K562 (cell line): ENCODE data around the gene ZBTB16. TPM values are rescaled to one million over a fixed set of nuclear protein-coding genes. Genes with fewer than 3 reads are reported as not detected.
A peak's percentile ranks its signal among the peaks of the same experiment; 100 is the strongest.

Experiments
- ARID1B ChIP-seq: fragments of 450-650 bp; IDR thresholded peaks from 2 replicates; pipeline ENCODE4 v1.6.1; 2016; ENCODE audit warnings: antibody characterized with exemption, mild to moderate bottlenecking, inconsistent platforms
- ARID3B ChIP-seq: fragments of 250-450 bp; sonication (Bioruptor Pico); IDR thresholded peaks from 2 replicates; pipeline ENCODE4 v1.4.0; 2020; ENCODE audit warnings: borderline replicate concordance
- BRD4 ChIP-seq: fragments of 200-600 bp; sonication (generic); IDR thresholded peaks from 2 replicates; pipeline ENCODE4 v1.6.1; 2017; ENCODE audit warnings: inconsistent platforms
- CEBPG ChIP-seq, 3 experiments: fragments of 200-800 bp in 1 of 3; sonication (Bioruptor generic) in 1 of 3; sonication (generic) in 1 of 3; formaldehyde crosslinking in 1 of 3; IDR thresholded peaks in 2 of 3; conservative IDR thresholded peaks in 1 of 3; 2 replicates each; pipeline versions ENCODE4 v1.6.1 to v1.8.0; 2016 to 2022; ENCODE audit warnings: missing compliant biosample characterization in 2 of 3, missing genetic modification characterization in 2 of 3, mild to moderate bottlenecking in 1 of 3, missing genetic modification reagents in 1 of 3
- CXXC5 ChIP-seq: fragments of 250-450 bp; sonication (Bioruptor Pico); IDR thresholded peaks from 2 replicates; pipeline ENCODE4 v1.8.0; 2022; ENCODE audit warnings: inconsistent platforms, mild to moderate bottlenecking, moderate library complexity
- EGR1 ChIP-seq: fragments of 450-650 bp; conservative IDR thresholded peaks from 2 replicates; pipeline ENCODE4 v1.6.1; 2017; ENCODE audit warnings: mild to moderate bottlenecking
- EP300 ChIP-seq: IDR thresholded peaks from 2 replicates; pipeline ENCODE4 v1.6.1; 2012; ENCODE audit warnings: low read length, improper control_type of control experiment
- ETV5 ChIP-seq: sonication (generic); formaldehyde crosslinking; IDR thresholded peaks from 2 replicates; pipeline ENCODE4 v1.4.0; 2020; ENCODE audit warnings: low read depth, mild to moderate bottlenecking, missing genetic modification reagents
- FOXP1 ChIP-seq: sonication (generic); formaldehyde crosslinking; IDR thresholded peaks from 2 replicates; pipeline ENCODE4 v1.8.0; 2022; ENCODE audit warnings: mild to moderate bottlenecking, missing genetic modification reagents
- HMGN3 ChIP-seq: IDR thresholded peaks from 2 replicates; pipeline ENCODE4 v1.6.1; 2011; ENCODE audit warnings: borderline replicate concordance, low read depth, mild to moderate bottlenecking, mixed read lengths, low read length; ENCODE audit not compliant: insufficient read length; ENCODE audit errors: extremely low read depth
- HOMEZ ChIP-seq: fragments of 250-450 bp; sonication (Bioruptor Pico); IDR thresholded peaks from 2 replicates; pipeline ENCODE4 v1.4.0; 2020; ENCODE audit warnings: mild to moderate bottlenecking, moderate library complexity
- NFRKB ChIP-seq: fragments of 450-650 bp; IDR thresholded peaks from 2 replicates; pipeline ENCODE4 v1.6.1; 2016; ENCODE audit warnings: low read depth
- SIX5 ChIP-seq, 2 experiments: IDR thresholded peaks; 2 replicates each; pipeline ENCODE4 v1.6.1; 2011; ENCODE audit warnings: low read length in 2 of 2, borderline replicate concordance in 1 of 2, low read depth in 1 of 2, mild to moderate bottlenecking in 1 of 2, moderate library complexity in 1 of 2; ENCODE audit not compliant: insufficient read depth in 1 of 2
- TCF7L2 ChIP-seq: fragments of 150-350 bp; IDR thresholded peaks from 2 replicates; pipeline ENCODE4 v1.6.1; 2016; ENCODE audit warnings: low read depth, mild to moderate bottlenecking, low read length, moderate library complexity
- USF1 ChIP-seq: sonication (generic); formaldehyde crosslinking; IDR thresholded peaks from 2 replicates; pipeline ENCODE4 v1.9.0; 2022; ENCODE audit warnings: mild to moderate bottlenecking, missing genetic modification reagents
- ZBTB17 ChIP-seq: fragments of 450-650 bp; formaldehyde crosslinking; IDR thresholded peaks from 2 replicates; pipeline ENCODE4 v1.4.0; 2020; ENCODE audit warnings: mild to moderate bottlenecking
- ZC3H11A ChIP-seq: IDR thresholded peaks from 2 replicates; pipeline ENCODE4 v1.6.1; 2012; ENCODE audit warnings: low read depth, low read length, improper control_type of control experiment
- ZNF121 ChIP-seq: sonication (generic); formaldehyde crosslinking; conservative IDR thresholded peaks from 2 replicates; pipeline ENCODE4 v1.8.0; 2022; ENCODE audit warnings: missing genetic modification reagents
- ZNF24 ChIP-seq: fragments of 450-650 bp; IDR thresholded peaks from 2 replicates; pipeline ENCODE4 v1.6.1; 2016
- ZNF3 ChIP-seq: fragments of 250-450 bp; sonication (Bioruptor Pico); IDR thresholded peaks from 2 replicates; pipeline ENCODE4 v1.5.0; 2021; ENCODE audit warnings: mild to moderate bottlenecking, moderate library complexity
- ZNF444 ChIP-seq: fragments of 250-450 bp; sonication (Bioruptor Pico); IDR thresholded peaks from 2 replicates; pipeline ENCODE4 v1.4.0; 2020; ENCODE audit warnings: mild to moderate bottlenecking, moderate library complexity
- ZNF449 ChIP-seq: fragments of 250-450 bp; sonication (Bioruptor Pico); IDR thresholded peaks from 2 replicates; pipeline ENCODE4 v1.8.0; 2022; ENCODE audit warnings: moderate library complexity, mild to moderate bottlenecking, inconsistent platforms
- ZNF717 ChIP-seq: fragments of 250-450 bp; sonication (Bioruptor Pico); IDR thresholded peaks from 2 replicates; pipeline ENCODE4 v1.5.0; 2021
- polyA plus RNA-seq, 8 experiments: library from polyadenylated mRNA; depleted of rRNA in 4 of 8; stranded (reverse) in 5 of 8; unstranded in 3 of 8; fragments of >200 nt; fragmentation: Nextera tagmentation in 2 of 8; fragmentation: Illumina TruSeq in 1 of 8; extraction: Ambion mirVana in 2 of 8; extraction: Trizol in 1 of 8; gene quantifications; 2 replicates each; pipeline versions ENCODE4 v1.2.1 to v1.2.3, GENCODE V29; 2011 to 2014; ENCODE audit warnings: inconsistent platforms in 1 of 8, missing spikeins in 1 of 8
- total RNA-seq, 7 experiments: library from RNA; depleted of rRNA in 6 of 7; stranded (reverse); fragments of >200 nt in 6 of 7; fragmentation: Illumina TruSeq in 2 of 7; extraction: Trizol in 2 of 7; gene quantifications; 2 replicates each; pipeline versions ENCODE4 v1.2.1 to v1.2.3, GENCODE V29; 2011 to 2021; ENCODE audit warnings: low replicate concordance in 1 of 7
- TF ChIP-seq, protein P1 (sequence below): conservative IDR thresholded peaks from 2 replicates; pipeline ENCODE4 v1.6.1; 2011; ENCODE audit warnings: low read depth, mild to moderate bottlenecking, low read length; ENCODE audit not compliant: control insufficient read depth

ZBTB16 gene
- total and polyA plus RNA-seq, 9 of the 15 experiments (the other 6 are each of a cell fraction or from before 2014, with no cell fraction given), result 0.06 to 0.40 (median 0.24) TPM; not detected in 4

DNA sequence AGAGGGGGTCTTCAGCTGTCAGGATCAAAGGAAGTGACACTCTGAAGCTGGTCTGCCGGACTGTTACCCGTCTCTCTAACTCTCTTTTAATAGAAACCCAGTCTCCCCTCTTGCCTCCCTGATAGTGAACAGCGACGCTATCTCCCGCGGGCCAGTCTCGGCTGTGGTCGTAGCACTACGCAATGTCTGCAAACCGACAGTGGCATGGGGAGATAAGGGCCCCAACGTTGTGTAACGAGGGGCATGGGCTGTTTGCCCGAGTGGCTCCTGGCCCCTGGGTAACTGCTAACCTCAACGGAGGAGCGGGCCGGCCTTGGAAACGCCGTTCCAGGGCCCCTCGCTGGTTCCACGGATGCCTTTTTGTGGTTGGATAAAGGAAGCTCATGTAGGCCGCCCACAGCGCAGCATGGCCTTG lies 23.3 kb downstream of the ZBTB16 start (continued):
- no peak for TF ChIP-seq ZNF3
- no peak for TF ChIP-seq BRD4
- TF ChIP-seq ZNF24, result no peak
- no peak for TF ChIP-seq ZNF449 (CRISPR knock-in tag)
- no peak for TF ChIP-seq ZNF121 (CRISPR knock-in tag)
- peak; percentile 79 for TF ChIP-seq CEBPG (CRISPR knock-in tag; IDR thresholded peaks at IDR 0.05)
- TF ChIP-seq CEBPG (tag; conservative IDR thresholded peaks at IDR 0.05 in 1 of 2, IDR thresholded peaks at IDR 0.05 in 1 of 2), result peak; percentile 54 to 67; a peak in 3 of 4 replicates
- 0 out of 2 replicates have a peak, but pooled peaks have one; percentile 21 for TF ChIP-seq ZNF444 (CRISPR knock-in tag)
- no peak for TF ChIP-seq ZC3H11A
- TF ChIP-seq HOMEZ (CRISPR knock-in tag), result no peak
- no peak for TF ChIP-seq EGR1
- TF ChIP-seq ARID3B (CRISPR knock-in tag), result no peak
- peak; percentile 74 for TF ChIP-seq ZBTB17
- peak; percentile 77; the same call in 1 of the 2 replicates for TF ChIP-seq EP300
- peak; percentile 66 for TF ChIP-seq HMGN3
- no peak for TF ChIP-seq USF1 (CRISPR knock-in tag)
- no peak for TF ChIP-seq SIX5 (IDR thresholded peaks at IDR 0.05; ENCODE audit: borderline replicate concordance in 1 of 2, insufficient read depth in 1 of 2, low read depth in 1 of 2, low read length in 2 of 2)
- TF ChIP-seq, protein P1, sequence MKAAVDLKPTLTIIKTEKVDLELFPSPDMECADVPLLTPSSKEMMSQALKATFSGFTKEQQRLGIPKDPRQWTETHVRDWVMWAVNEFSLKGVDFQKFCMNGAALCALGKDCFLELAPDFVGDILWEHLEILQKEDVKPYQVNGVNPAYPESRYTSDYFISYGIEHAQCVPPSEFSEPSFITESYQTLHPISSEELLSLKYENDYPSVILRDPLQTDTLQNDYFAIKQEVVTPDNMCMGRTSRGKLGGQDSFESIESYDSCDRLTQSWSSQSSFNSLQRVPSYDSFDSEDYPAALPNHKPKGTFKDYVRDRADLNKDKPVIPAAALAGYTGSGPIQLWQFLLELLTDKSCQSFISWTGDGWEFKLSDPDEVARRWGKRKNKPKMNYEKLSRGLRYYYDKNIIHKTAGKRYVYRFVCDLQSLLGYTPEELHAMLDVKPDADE, result no peak
- TF ChIP-seq TCF7L2, result no peak
- no peak for TF ChIP-seq NFRKB
- TF ChIP-seq ZNF717 (CRISPR knock-in tag), result no peak
- TF ChIP-seq FOXP1 (CRISPR knock-in tag), result no peak
- peak; percentile 93 for TF ChIP-seq ARID1B
- TF ChIP-seq CXXC5 (CRISPR knock-in tag), result peak; percentile 76
- TF ChIP-seq ETV5 (CRISPR knock-in tag), result no peak
